Gastrocnemius medialis (tissue), 4 donors: ENCODE results near the gene DNASE1L3. TPM values are rescaled to one million over a fixed set of nuclear protein-coding genes. Genes with fewer than 3 reads are reported as not detected.

Experiments
- ATAC-seq, 2 donors: fragments of 150-250 bp; one replicate each; pipeline ENCODE4 v1.9.1; 2016
- DNase-seq, 2 donors: peaks; one replicate each; pipeline ENCODE4 v3.0.0-alpha.2; 2019
- H3K27ac ChIP-seq, 4 donors: fragments of 200-600 bp; sonication (generic); 1 replicate in 1 of 4; 2 replicates in 3 of 4; pipeline ENCODE4 v1.5.1; 2016 to 2018; ENCODE audit warnings: mild to moderate bottlenecking in 2 of 4, moderate library complexity in 1 of 4
- H3K27me3 ChIP-seq, 3 donors: fragments of 200-600 bp; sonication (generic) in 2 of 3; 1 replicate in 1 of 3; 2 replicates in 2 of 3; pipeline versions ENCODE4 v1.5.1 to v1.6.0; 2016 to 2019; ENCODE audit warnings: mild to moderate bottlenecking in 1 of 3, moderate library complexity in 1 of 3
- H3K36me3 ChIP-seq, 2 donors: fragments of 200-600 bp; sonication (generic) in 1 of 2; one replicate each; pipeline ENCODE4 v1.5.1; 2017 to 2018
- H3K4me1 ChIP-seq, 2 donors: fragments of 200-600 bp; sonication (generic) in 1 of 2; one replicate each; pipeline ENCODE4 v1.5.1; 2016 to 2017; ENCODE audit warnings: mild to moderate bottlenecking in 2 of 2
- H3K4me3 ChIP-seq, 4 donors: fragments of 200-600 bp; sonication (generic) in 3 of 4; 1 replicate in 1 of 4; 2 replicates in 3 of 4; pipeline ENCODE4 v1.5.1; 2016 to 2019; ENCODE audit warnings: mild to moderate bottlenecking in 2 of 4
- H3K9me3 ChIP-seq, 3 donors: fragments of 200-600 bp; sonication (generic) in 2 of 3; 1 replicate in 1 of 3; 2 replicates in 2 of 3; pipeline ENCODE4 v1.5.1; 2016 to 2019
- CTCF ChIP-seq, 5 experiments: fragments of 450-650 bp in 3 of 5; fragments of 200-600 bp in 2 of 5; sonication (generic) in 2 of 5; IDR thresholded peaks in 4 of 5; conservative IDR thresholded peaks in 1 of 5; 1 replicate in 4 of 5; 2 replicates in 1 of 5; pipeline ENCODE4 v1.5.1; 2016 to 2019; ENCODE audit warnings: antibody characterized with exemption in 5 of 5, mild to moderate bottlenecking in 3 of 5, moderate library complexity in 3 of 5
- POLR2A ChIP-seq, 2 donors: fragments of 450-650 bp; IDR thresholded peaks; one replicate each; pipeline ENCODE4 v1.6.1; 2017; ENCODE audit warnings: antibody characterized with exemption in 2 of 2, mild to moderate bottlenecking in 2 of 2, moderate library complexity in 2 of 2
- in situ Hi-C, 4 donors: fragments of 200-750 bp; cut with MboI; loops; one replicate each; pipeline versions ENCODE4 v1.15.0 to v1.8.0; 2017; ENCODE audit warnings: low sequenced_read_pairs in 4 of 4
- intact Hi-C: fragments of 100-400 bp; cut with DNase I; formaldehyde crosslinking; loops from one replicate; pipeline ENCODE4 v1.15.1; 2023; ENCODE audit warnings: low total_unique reads
- total RNA-seq, 4 donors: library from RNA; depleted of rRNA; stranded (reverse); fragments of >200 nt; gene quantifications; one replicate each; pipeline versions ENCODE4 v1.1.0 to v1.2.3, GENCODE V29; 2016

DNASE1L3 gene
- total RNA-seq, 4 donors from 2014 or later, result 0.29 to 0.42 TPM; not detected in 2

- intact Hi-C loops (no loop called here), in situ Hi-C loops (no loop called here)
- no peak for ATAC-seq
- Histone ChIP-seq H3K4me1 (no peaks in the 10 kb centered on the region), H3K27ac (no peak overlapping the region), H3K36me3 (no peaks in the 10 kb centered on the region), H3K27me3 (no peaks in the 10 kb centered on the region), H3K4me3 (no peak overlapping the region), H3K9me3 (no peaks in the 10 kb centered on the region)
- no peak for DNase-seq
- TF ChIP-seq CTCF (IDR thresholded peaks at IDR 0.05 in 4 of 5, conservative IDR thresholded peaks at IDR 0.05 in 1 of 5) (no peak), POLR2A (IDR thresholded peaks at IDR 0.05) (no peak)
These were observed 59.1 kb downstream of the DNASE1L3 start for GRCh38 chr3:58151637-58152036.

DNA sequence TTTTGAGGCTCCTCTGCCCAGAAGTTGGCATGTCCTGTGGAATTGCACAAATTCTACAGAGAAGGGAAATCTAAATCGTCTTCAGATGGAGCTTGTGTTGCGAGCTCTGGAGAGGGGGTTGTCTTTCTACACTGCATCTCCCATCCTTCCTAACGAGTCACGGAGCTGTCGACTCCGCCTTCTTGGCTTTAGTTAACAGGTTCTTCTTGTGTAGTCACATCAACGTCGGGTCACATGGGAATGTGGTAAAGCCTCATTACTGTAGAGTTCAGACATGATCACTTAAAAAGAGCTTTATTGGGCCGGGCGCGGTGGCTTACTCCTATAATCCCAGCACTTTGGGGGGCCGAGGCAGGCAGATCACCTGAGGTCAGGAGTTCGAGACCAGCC is 60.0 kb downstream of the DNASE1L3 start:
- H3K4me3 ChIP-seq, result no peak overlapping the region
- no peaks in the 10 kb centered on the region for H3K4me1 ChIP-seq
- DNase-seq, result no peak
- no peaks in the 10 kb centered on the region for H3K9me3 ChIP-seq
- no peaks in the 10 kb centered on the region for H3K27me3 ChIP-seq
- intact Hi-C loops, result no loop called here
- no peaks in the 10 kb centered on the region for H3K36me3 ChIP-seq
- TF ChIP-seq POLR2A (IDR thresholded peaks at IDR 0.05), result no peak
- TF ChIP-seq CTCF (IDR thresholded peaks at IDR 0.05 in 4 of 5, conservative IDR thresholded peaks at IDR 0.05 in 1 of 5), result no peak
- in situ Hi-C loops, result no loop called here
- ATAC-seq, result no peak
- no peak overlapping the region for H3K27ac ChIP-seq

- no peak for TF ChIP-seq CTCF (IDR thresholded peaks at IDR 0.05 in 4 of 5, conservative IDR thresholded peaks at IDR 0.05 in 1 of 5)
- TF ChIP-seq POLR2A (IDR thresholded peaks at IDR 0.05), result no peak
- H3K36me3 ChIP-seq, result no peaks in the 10 kb centered on the region
- no peak overlapping the region for H3K4me3 ChIP-seq
- no peaks in the 10 kb centered on the region for H3K9me3 ChIP-seq
- ATAC-seq (no peak), DNase-seq (no peak)
- no peaks in the 10 kb centered on the region for H3K4me1 ChIP-seq
- H3K27me3 ChIP-seq, result no peaks in the 10 kb centered on the region
- H3K27ac ChIP-seq, result no peak overlapping the region
- in situ Hi-C loops, result no loop called here
- intact Hi-C loops, result no loop called here
These were observed 60.5 kb downstream of the DNASE1L3 start for GRCh38 chr3:58150130-58150809.

- no peak for TF ChIP-seq POLR2A (IDR thresholded peaks at IDR 0.05)
- no peak for TF ChIP-seq CTCF (IDR thresholded peaks at IDR 0.05 in 4 of 5, conservative IDR thresholded peaks at IDR 0.05 in 1 of 5)
- Histone ChIP-seq H3K27me3 (no peaks in the 10 kb centered on the region), H3K36me3 (no peaks in the 10 kb centered on the region), H3K4me1 (no peaks in the 10 kb centered on the region), H3K4me3 (no peak overlapping the region), H3K9me3 (no peaks in the 10 kb centered on the region), H3K27ac (no peak overlapping the region)
- DNase-seq, result no peak
- intact Hi-C loops, result no loop called here
- ATAC-seq, result no peak
- in situ Hi-C loops, result no loop called here
These were observed 62.7 kb downstream of the DNASE1L3 start for GRCh38 chr3:58148049-58148448.
